Measurements from ENCODE around the gene AMPD3.

- no peak for TF ChIP-seq CTCF (IDR thresholded peaks at IDR 0.05)
- no peak for TF ChIP-seq POLR2A (IDR thresholded peaks at IDR 0.05)
Measured at GRCh38 chr11:10522276-10522675, 67.2 kb downstream of the AMPD3 start.
